CD4-positive, alpha-beta memory T cell (primary cell): ENCODE measurements around the gene ZNF652. TPM values are rescaled to one million over a fixed set of nuclear protein-coding genes. Genes with fewer than 3 reads are reported as not detected.
"Not testable (repeated sequence)": the region's sequence is repeated elsewhere in the genome, so short reads cannot be mapped to it uniquely, and the experiment has no call there.

Experiments used
- CTCF ChIA-PET: fragments of 350-600 bp; sonication (Branson Sonifier 250); formaldehyde crosslinking; loops from one replicate; lab custom pipeline; 2021; ENCODE audit warnings: inconsistent platforms; ENCODE audit not compliant: partially characterized antibody; lab: Charles Lee
- POLR2A ChIA-PET: fragments of 350-600 bp; sonication (Branson Sonifier 250); formaldehyde crosslinking; loops from one replicate; lab custom pipeline; 2021; ENCODE audit not compliant: partially characterized antibody; lab: Charles Lee
- DNase-seq, 5 donors: peaks; one replicate each; pipeline versions ENCODE4 v3.0.0 to v3.0.0-alpha.2; 2020 to 2022; ENCODE audit warnings: mixed read lengths in 1 of 5
- H3K27ac ChIP-seq: one replicate; pipeline ENCODE4 v1.7.0; 2013; ENCODE audit warnings: low read depth, low read length
- H3K27me3 ChIP-seq: 2 replicates; pipeline ENCODE4 v1.7.0; 2013; ENCODE audit warnings: mild to moderate bottlenecking, low read length, moderate library complexity; ENCODE audit not compliant: insufficient read depth
- H3K36me3 ChIP-seq: 2 replicates; pipeline ENCODE4 v1.7.0; 2013; ENCODE audit warnings: mild to moderate bottlenecking, low read length, moderate library complexity; ENCODE audit not compliant: insufficient read depth
- H3K4me1 ChIP-seq: 2 replicates; pipeline ENCODE4 v1.7.0; 2013; ENCODE audit warnings: mild to moderate bottlenecking, low read length, moderate library complexity; ENCODE audit not compliant: insufficient read depth
- H3K4me3 ChIP-seq, 2 donors: one replicate each; pipeline ENCODE4 v1.7.0; 2013; ENCODE audit warnings: low read length in 2 of 2, mild to moderate bottlenecking in 1 of 2
- H3K9me3 ChIP-seq, 2 donors: one replicate each; pipeline ENCODE4 v1.7.0; 2013; ENCODE audit warnings: low read length in 2 of 2, control low read depth in 1 of 2; ENCODE audit not compliant: control insufficient read depth in 1 of 2
- H3K27ac Mint-ChIP-seq, 7 donors: one replicate each; pipeline ENCODE4 v1.8.0; 2020 to 2021; ENCODE audit warnings: mixed read lengths in 7 of 7, mild to moderate bottlenecking in 6 of 7, inconsistent platforms in 3 of 7, moderate library complexity in 3 of 7
- H3K27me3 Mint-ChIP-seq, 2 donors: one replicate each; pipeline ENCODE4 v1.8.0; 2020 to 2021; ENCODE audit warnings: mixed read lengths in 2 of 2
- H3K36me3 Mint-ChIP-seq, 2 donors: one replicate each; pipeline ENCODE4 v1.8.0; 2020 to 2021; ENCODE audit warnings: mixed read lengths in 2 of 2, inconsistent platforms in 1 of 2, mild to moderate bottlenecking in 1 of 2
- H3K4me1 Mint-ChIP-seq, 4 donors: one replicate each; pipeline ENCODE4 v1.8.0; 2020 to 2021; ENCODE audit warnings: mixed read lengths in 4 of 4, mild to moderate bottlenecking in 1 of 4
- H3K4me3 Mint-ChIP-seq, 8 donors: one replicate each; pipeline ENCODE4 v1.8.0; 2020 to 2021; ENCODE audit warnings: mixed read lengths in 8 of 8, mild to moderate bottlenecking in 7 of 8, moderate library complexity in 6 of 8, inconsistent platforms in 3 of 8
- H3K9me3 Mint-ChIP-seq, 8 donors: one replicate each; pipeline ENCODE4 v1.8.0; 2020 to 2021; ENCODE audit warnings: mixed read lengths in 8 of 8, mild to moderate bottlenecking in 5 of 8, inconsistent platforms in 3 of 8, moderate library complexity in 1 of 8
- intact Hi-C: fragments of 100-400 bp; cut with micrococcal nuclease; formaldehyde crosslinking; loops from one replicate; pipeline ENCODE4 v1.15.1; 2023
- polyA plus RNA-seq, 2 donors: library from polyadenylated mRNA; unstranded; fragments of 300-500 nt; fragmentation: Illumina TruSeq; gene quantifications; one replicate each; pipeline ENCODE4 v1.2.3, GENCODE V29; 2021
- total RNA-seq, 2 experiments: library from RNA; stranded (reverse); gene quantifications; one replicate each; pipeline ENCODE4 v1.2.3, GENCODE V29; 2021

Gene ZNF652
- total and polyA plus RNA-seq, 4 experiments from 2014 or later, result 13.1 to 68.6 (median 46.3) TPM

DNA sequence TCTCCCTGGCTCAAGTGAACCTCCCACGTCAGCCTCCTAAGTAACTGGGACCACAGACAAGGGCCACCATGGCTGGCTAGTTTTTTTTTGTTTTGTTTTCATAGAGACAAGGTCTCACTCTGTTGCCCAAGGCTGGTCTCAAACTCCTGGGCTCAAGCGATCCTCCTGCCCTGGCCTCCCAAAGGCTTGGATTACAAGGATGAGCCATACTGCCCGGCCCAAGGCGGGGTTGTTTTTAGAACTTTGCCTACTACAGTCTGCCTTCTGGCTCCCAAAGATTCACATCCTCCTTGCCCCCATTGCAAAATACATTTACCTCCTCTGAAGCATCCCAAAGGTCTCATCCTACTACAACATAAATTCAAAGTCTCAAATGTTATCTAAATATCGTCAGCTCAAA lies 82.0 kb downstream of the ZNF652 start:
- no peaks in the 10 kb centered on the region for H3K4me1 ChIP-seq
- ChIA-PET POLR2A (no interaction called here), CTCF (no interaction called here)
- no peaks in the 10 kb centered on the region for H3K36me3 ChIP-seq
- H3K27ac ChIP-seq, result no peak overlapping the region
- Mint-ChIP-seq H3K27me3 (peaks cover 0 to 2% of the 10 kb centered on the region in 2 donors), H3K27ac (no peak overlapping the region), H3K4me1 (no peaks in the 10 kb centered on the region), H3K9me3 (no peaks in the 10 kb centered on the region), H3K4me3 (no peak overlapping the region), H3K36me3 (no peaks in the 10 kb centered on the region)
- H3K4me3 ChIP-seq, result no peak overlapping the region
- DNase-seq, result no peak
- H3K27me3 ChIP-seq, result no peaks in the 10 kb centered on the region
- intact Hi-C loops, result no loop called here
- no peaks in the 10 kb centered on the region for H3K9me3 ChIP-seq

DNA sequence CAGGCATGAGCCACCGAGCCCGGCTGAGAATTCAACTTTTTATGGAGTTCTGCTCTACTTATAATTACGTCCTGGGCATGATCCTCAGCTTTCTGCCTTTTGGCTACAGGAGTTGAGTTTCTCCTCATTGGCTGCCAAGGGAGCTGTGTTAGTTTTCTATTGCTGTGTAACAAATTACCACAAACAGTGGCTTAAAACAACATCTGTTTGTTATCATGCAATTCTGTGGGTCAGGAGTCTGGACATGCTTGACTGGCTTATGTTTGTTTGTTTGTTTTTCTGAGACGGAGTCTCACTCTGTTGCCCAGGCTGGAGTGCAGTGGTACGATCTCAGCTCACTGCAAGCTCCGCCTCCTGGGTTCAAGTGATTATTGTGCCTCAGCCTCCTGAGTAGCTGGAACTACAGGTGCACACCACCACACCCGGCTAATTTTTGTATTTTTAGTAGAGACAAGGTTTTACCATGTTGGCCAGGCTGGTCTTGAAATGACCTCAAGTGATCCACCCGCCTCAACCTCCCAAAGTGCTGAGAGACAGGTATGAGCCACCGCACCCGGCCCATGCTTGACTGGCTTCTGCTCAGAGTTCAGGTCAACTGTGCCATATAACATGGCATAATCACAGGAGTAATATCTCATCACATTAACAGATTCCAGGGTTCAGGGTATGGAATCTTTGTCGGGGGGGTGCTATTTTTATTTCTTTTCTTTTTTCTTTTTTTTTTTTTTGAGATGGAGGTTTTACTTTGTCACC lies 82.6 kb downstream of the ZNF652 start:
- H3K36me3 ChIP-seq, CTCF ChIA-PET, H3K27me3 ChIP-seq, H3K27ac Mint-ChIP-seq, DNase-seq, H3K27me3 Mint-ChIP-seq, H3K27ac ChIP-seq, intact Hi-C loops, H3K9me3 ChIP-seq, H3K4me3 Mint-ChIP-seq, H3K4me3 ChIP-seq, H3K9me3 Mint-ChIP-seq, POLR2A ChIA-PET, H3K36me3 Mint-ChIP-seq, H3K4me1 ChIP-seq, H3K4me1 Mint-ChIP-seq: not testable (repeated sequence)

DNA sequence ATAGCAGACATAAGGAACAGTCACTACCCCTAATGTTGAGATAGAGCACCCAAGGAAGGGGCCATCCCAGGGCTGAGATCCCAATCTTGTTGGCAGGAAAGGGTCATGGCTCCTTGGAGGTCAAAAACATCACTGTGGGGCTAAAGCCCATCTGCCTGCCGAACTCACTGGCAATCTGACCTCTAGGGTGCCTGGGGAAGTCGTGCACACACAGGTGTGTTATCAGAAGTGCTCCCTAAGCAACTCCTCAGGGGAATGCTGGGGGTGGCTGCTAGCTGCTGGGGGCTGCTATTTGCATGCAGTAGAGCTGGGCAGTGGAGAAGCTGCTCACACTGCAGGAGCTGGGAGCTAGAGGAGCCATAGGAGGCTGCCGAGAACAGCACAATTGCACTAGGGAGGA lies 84.0 kb downstream of the ZNF652 start:
- H3K4me3 Mint-ChIP-seq, result no peak overlapping the region
- Histone ChIP-seq H3K4me1 (no peaks in the 10 kb centered on the region), H3K27ac (no peak overlapping the region), H3K27me3 (no peaks in the 10 kb centered on the region), H3K4me3 (no peak overlapping the region), H3K9me3 (no peaks in the 10 kb centered on the region), H3K36me3 (no peaks in the 10 kb centered on the region)
- ChIA-PET POLR2A (no interaction called here), CTCF (no interaction called here)
- H3K27ac Mint-ChIP-seq, result peak overlapping the region in 1 of 7 donors; percentile 14
- no peaks in the 10 kb centered on the region for H3K4me1 Mint-ChIP-seq
- no peak for DNase-seq
- intact Hi-C loops, result no loop called here
- H3K27me3 Mint-ChIP-seq, result peaks cover 0 to 2% of the 10 kb centered on the region in 2 donors
- H3K36me3 Mint-ChIP-seq, result no peaks in the 10 kb centered on the region
- no peaks in the 10 kb centered on the region for H3K9me3 Mint-ChIP-seq

DNA sequence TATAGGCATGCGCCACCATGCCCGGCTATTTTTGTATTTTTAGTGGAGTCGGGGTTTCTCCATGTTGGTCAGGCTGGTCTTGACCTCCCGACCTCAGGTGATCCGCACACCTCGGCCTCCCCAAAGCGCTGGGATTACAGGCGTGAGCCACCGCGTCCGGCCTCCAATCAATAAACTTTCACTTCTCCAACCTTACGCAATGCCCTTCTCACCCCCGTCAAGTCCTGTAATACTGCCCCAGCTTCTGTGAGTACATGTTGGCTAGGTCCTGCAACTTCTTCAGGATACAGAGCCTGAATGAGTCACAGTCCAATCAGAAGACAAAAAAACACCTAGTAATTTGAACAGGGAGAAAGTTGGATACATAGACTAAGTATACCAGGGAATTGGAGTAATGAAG lies 84.4 kb downstream of the ZNF652 start:
- Histone ChIP-seq H3K4me1 (no peaks in the 10 kb centered on the region), H3K27me3 (no peaks in the 10 kb centered on the region), H3K27ac (no peak overlapping the region), H3K9me3 (no peaks in the 10 kb centered on the region), H3K4me3 (no peak overlapping the region), H3K36me3 (no peaks in the 10 kb centered on the region)
- POLR2A ChIA-PET, result no interaction called here
- CTCF ChIA-PET, result no interaction called here
- no peaks in the 10 kb centered on the region for H3K36me3 Mint-ChIP-seq
- no peak for DNase-seq
- H3K27ac Mint-ChIP-seq, result no peak overlapping the region
- H3K4me1 Mint-ChIP-seq, result no peaks in the 10 kb centered on the region
- intact Hi-C loops, result no loop called here
- H3K4me3 Mint-ChIP-seq, result no peak overlapping the region
- H3K27me3 Mint-ChIP-seq, result peaks cover 0 to 2% of the 10 kb centered on the region in 2 donors
- H3K9me3 Mint-ChIP-seq, result no peaks in the 10 kb centered on the region

DNA sequence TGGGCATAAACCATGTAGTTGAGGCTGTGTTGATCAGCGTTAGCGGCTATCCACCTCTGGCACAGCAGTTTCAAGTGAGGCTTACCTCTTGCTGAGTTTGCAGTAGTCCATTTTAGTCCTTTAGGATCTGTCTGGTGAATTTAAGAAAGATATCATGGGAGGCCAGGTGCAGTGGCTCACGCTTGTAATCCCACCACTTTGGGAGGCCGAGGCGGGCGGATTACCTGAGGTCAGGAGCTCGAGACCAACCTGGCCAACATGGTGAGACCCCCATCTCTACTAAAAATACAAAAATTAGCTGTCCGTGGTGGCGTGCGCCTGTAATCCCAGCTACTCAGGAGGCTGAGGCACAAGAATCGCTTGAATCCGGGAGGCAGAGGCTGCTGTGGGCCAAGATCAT lies 86.1 kb downstream of the ZNF652 start:
- H3K27ac Mint-ChIP-seq, H3K27ac ChIP-seq, POLR2A ChIA-PET, intact Hi-C loops, H3K4me1 ChIP-seq, H3K36me3 Mint-ChIP-seq, H3K4me3 Mint-ChIP-seq, H3K27me3 ChIP-seq, DNase-seq, H3K4me3 ChIP-seq, H3K9me3 ChIP-seq, H3K9me3 Mint-ChIP-seq, CTCF ChIA-PET, H3K4me1 Mint-ChIP-seq, H3K27me3 Mint-ChIP-seq, H3K36me3 ChIP-seq: not testable (repeated sequence)

DNA sequence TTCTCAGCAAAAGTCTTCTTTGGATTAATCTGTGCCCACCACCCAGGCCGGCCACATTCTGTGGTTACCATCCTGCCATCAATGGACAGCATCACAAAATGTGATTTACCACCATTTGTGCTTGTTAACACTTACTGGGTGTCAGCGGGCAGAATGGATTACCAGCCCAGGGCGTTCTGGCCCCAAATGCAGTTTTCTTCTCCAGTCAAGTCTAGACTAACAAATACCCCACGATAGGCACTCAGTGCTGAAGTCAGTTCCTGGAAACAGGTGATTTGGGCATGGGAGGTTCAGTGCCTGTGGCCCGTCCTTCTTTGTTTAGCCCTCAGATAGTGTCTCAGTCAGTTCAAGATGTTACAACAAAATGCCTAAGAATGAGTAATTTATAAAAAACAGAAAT lies 92.7 kb downstream of the ZNF652 start:
- POLR2A ChIA-PET, result no interaction called here

DNA sequence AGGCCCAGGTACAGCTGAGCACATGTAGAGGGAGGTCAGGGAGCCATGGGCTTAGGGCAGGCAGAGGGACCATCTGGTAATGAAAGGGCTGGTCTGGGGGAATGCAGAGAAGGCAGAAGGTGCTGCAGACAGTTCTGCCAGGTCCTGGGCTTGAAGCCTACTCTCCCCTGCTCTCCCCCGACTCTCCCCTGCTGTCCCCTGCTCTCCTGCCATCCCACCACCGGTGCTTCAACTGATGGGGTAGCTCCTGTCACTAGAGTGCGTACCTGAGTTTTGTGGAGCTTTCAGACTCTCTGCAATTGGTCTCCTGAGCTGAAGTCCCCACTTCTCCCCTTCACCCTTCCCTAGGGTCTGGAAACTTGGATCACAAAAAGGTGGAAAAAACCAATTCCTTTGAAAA lies 94.1 kb downstream of the ZNF652 start:
- Histone ChIP-seq H3K4me3 (no peak overlapping the region), H3K27ac (no peak overlapping the region), H3K4me1 (no peaks in the 10 kb centered on the region), H3K27me3 (no peaks in the 10 kb centered on the region), H3K36me3 (no peaks in the 10 kb centered on the region), H3K9me3 (no peaks in the 10 kb centered on the region)
- Mint-ChIP-seq H3K9me3 (no peaks in the 10 kb centered on the region), H3K4me3 (no peak overlapping the region), H3K27me3 (peaks cover 2 to 5% of the 10 kb centered on the region in 2 donors), H3K4me1 (no peaks in the 10 kb centered on the region), H3K36me3 (no peaks in the 10 kb centered on the region), H3K27ac (no peak overlapping the region)
- intact Hi-C loops, result no loop called here
- ChIA-PET CTCF (no interaction called here), POLR2A (no interaction called here)
- DNase-seq, result no peak

More for the DNA sequence above, 92.7 kb downstream of the ZNF652 start:
- no peak for DNase-seq
- H3K36me3 Mint-ChIP-seq, result no peaks in the 10 kb centered on the region
- H3K4me1 Mint-ChIP-seq, result no peaks in the 10 kb centered on the region
- H3K4me3 ChIP-seq, result no peak overlapping the region
- no peaks in the 10 kb centered on the region for H3K4me1 ChIP-seq
- H3K4me3 Mint-ChIP-seq, result no peak overlapping the region
- intact Hi-C loops, result no loop called here
- CTCF ChIA-PET, result no interaction called here
- peaks cover 0 to 2% of the 10 kb centered on the region in 2 donors for H3K27me3 Mint-ChIP-seq
- no peaks in the 10 kb centered on the region for H3K36me3 ChIP-seq
- no peaks in the 10 kb centered on the region for H3K9me3 ChIP-seq
- no peak overlapping the region for H3K27ac ChIP-seq
- H3K9me3 Mint-ChIP-seq, result no peaks in the 10 kb centered on the region
- H3K27ac Mint-ChIP-seq, result no peak overlapping the region
- no peaks in the 10 kb centered on the region for H3K27me3 ChIP-seq
